Heart left ventricle (tissue), 16 donors: ENCODE measurements around the gene IRF8. TPM values are rescaled to one million over a fixed set of nuclear protein-coding genes. Genes with fewer than 3 reads are reported as not detected.

Experiments used
- ATAC-seq, 4 donors: fragments of 200-7000 bp; cut with Tn5 transposase; one replicate each; pipeline ENCODE4 v1.9.1; 2020 to 2022; ENCODE audit warnings: moderate library complexity in 4 of 4, mild to moderate bottlenecking in 3 of 4, moderate number of reproducible peaks in 1 of 4
- DNase-seq, 5 donors: peaks; one replicate each; pipeline ENCODE4 v3.0.0-alpha.2; 2020
- H3K27ac ChIP-seq, 12 donors: fragments of 200-600 bp; sonication (generic) in 4 of 12; one replicate each; pipeline versions ENCODE4 v1.5.0 to v1.8.0; 2016 to 2022; ENCODE audit warnings: mild to moderate bottlenecking in 2 of 12
- H3K27me3 ChIP-seq, 9 donors: fragments of 200-600 bp; sonication (generic) in 2 of 9; one replicate each; pipeline versions ENCODE4 v1.5.1 to v1.8.0; 2016 to 2022; ENCODE audit warnings: mild to moderate bottlenecking in 3 of 9
- H3K36me3 ChIP-seq, 9 donors: fragments of 200-600 bp; sonication (generic) in 2 of 9; one replicate each; pipeline versions ENCODE4 v1.5.0 to v1.8.0; 2018 to 2022; ENCODE audit warnings: mild to moderate bottlenecking in 2 of 9
- H3K4me1 ChIP-seq, 12 donors: fragments of 200-600 bp; sonication (generic) in 4 of 12; one replicate each; pipeline versions ENCODE4 v1.5.0 to v1.8.0; 2016 to 2022; ENCODE audit warnings: mild to moderate bottlenecking in 3 of 12
- H3K4me3 ChIP-seq, 12 donors: fragments of 200-600 bp; sonication (generic) in 4 of 12; one replicate each; pipeline versions ENCODE4 v1.5.0 to v1.8.0; 2017 to 2022; ENCODE audit warnings: mild to moderate bottlenecking in 9 of 12, moderate library complexity in 4 of 12
- H3K9me3 ChIP-seq, 12 donors: fragments of 200-600 bp; sonication (generic) in 4 of 12; one replicate each; pipeline versions ENCODE4 v1.5.0 to v1.8.0; 2016 to 2022; ENCODE audit warnings: mild to moderate bottlenecking in 1 of 12
- CTCF ChIP-seq, 12 donors: fragments of 200-600 bp; sonication (generic) in 4 of 12; IDR thresholded peaks; one replicate each; pipeline versions ENCODE4 v1.5.0 to v1.8.0; 2018 to 2022; ENCODE audit warnings: antibody characterized with exemption in 12 of 12, mild to moderate bottlenecking in 5 of 12
- POLR2A ChIP-seq, 2 donors: fragments of 450-650 bp; IDR thresholded peaks; one replicate each; pipeline ENCODE4 v1.6.1; 2017; ENCODE audit warnings: antibody characterized with exemption in 2 of 2, mild to moderate bottlenecking in 2 of 2, moderate library complexity in 2 of 2
- WGBS, 4 donors: extraction: QIAGEN DNeasy Blood & Tissue Kit in 2 of 4; methylation state at CpG; one replicate each; pipeline versions ENCODE4 v1.1.5 to v1.1.7; 2013 to 2018; 5-methylcytosine and 5-hydroxymethylcytosine counted together
- intact Hi-C, 10 donors: fragments of 100-400 bp; cut with DNase I; formaldehyde crosslinking; loops; one replicate each; pipeline versions ENCODE4 v1.11.1 to v1.14.2; 2022
- polyA plus RNA-seq, 2 donors: library from polyadenylated mRNA; stranded (reverse); fragments of 200-250 nt; gene quantifications; one replicate each; pipeline ENCODE4 v1.2.3, GENCODE V29; 2013
- total RNA-seq, 9 donors: library from RNA; depleted of rRNA in 2 of 9; stranded (reverse); fragments of >200 nt in 2 of 9; fragmentation: NEBNext Ultra II Directional in 3 of 9; extraction: Animal tissue kit (Norgen Biotek cat#: 25700) in 3 of 9; gene quantifications; one replicate each; pipeline versions ENCODE4 v1.1.0 to v1.2.4, GENCODE V29; 2016 to 2023
- donor health status: ischemic (EF 13 %, LVEDD 7.1; RV severe dilation, severe dysfunction).
- donor health status: healthy with polysubstance abuse.
- donor health status: DM: no; HTN: yes; CAD: no.
- donor health status: DM: no; HTN: no; CAD: no.
- donor health status: ischemic (EF 25% LVEDD 6.9; RV normal size, moderate dysfunction).
- donor health status: ischemic (EF 25% LVEDD 5.7; RV mildly dilated, moderate dysfunction).
- donor health status: healthy.
- donor health status: DM: yes; HTN: yes; CAD: no.
- donor health status: ischemic (EF 35%, LVEDD 5.7; RV mildly dilated, moderate dysfunction).
- donor health status: nonischemic (EF 11% LVEDD 7.7; RV severe dilation, severe dysfunction).
- donor health status: DM: yes; HTN: yes; CAD: no.
- donor health status: PGD.
- donor health status: ischemic (EF 29% LVEDD 5.4; RV normal size, mild dysfunction).
- donor health status: nonischemic (EF 23%, LVEDD 6.1; RV moderate dilation, normal function).

The IRF8 gene
- total and polyA plus RNA-seq, 11 donors = 1.0 to 31.8 (median 3.1) TPM

DNA sequence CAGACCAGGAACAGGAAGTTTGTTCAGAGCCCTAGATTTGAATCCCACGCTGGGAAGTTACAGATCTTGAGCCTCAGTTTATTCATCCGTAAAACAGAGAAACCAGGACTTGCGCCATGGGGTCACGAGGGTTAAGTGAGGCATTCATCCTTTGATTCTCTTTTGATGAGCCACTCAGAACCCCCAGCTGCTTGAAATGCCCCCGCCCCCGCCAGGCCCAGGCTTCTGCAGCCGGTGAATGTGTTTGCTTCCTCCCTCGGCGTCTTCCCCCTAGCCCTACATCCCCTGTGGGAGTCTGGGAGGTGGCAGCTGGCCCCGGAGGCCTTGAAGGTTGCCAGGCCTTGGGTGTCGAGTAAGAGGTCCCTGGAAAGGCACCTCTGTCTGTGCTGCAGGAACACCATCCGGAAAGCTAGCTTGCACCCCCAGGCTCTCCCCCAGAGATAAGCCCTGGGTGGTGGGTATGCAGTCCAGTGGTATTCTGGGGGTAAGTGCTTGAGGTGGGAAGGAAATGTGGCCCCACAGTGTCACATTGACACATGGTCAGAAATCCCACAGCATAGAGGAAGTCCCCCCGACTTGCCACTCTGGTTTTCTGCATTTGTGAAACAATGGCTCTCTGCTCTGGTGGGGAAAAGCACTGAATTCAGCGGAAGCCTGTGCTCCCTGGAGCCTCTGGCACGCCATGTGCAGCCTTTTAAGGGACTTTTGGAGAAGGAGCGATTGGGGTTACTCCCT is 14.9 kb downstream of the IRF8 start:
- Histone ChIP-seq H3K36me3 (peaks cover 0 to 91% (median 0%) of the 10 kb centered on the region in 9 donors), H3K9me3 (no peaks in the 10 kb centered on the region), H3K4me1 (peaks cover 0 to 76% (median 5%) of the 10 kb centered on the region in 12 donors), H3K27ac (peak overlapping the region in 1 of 12 donors; percentile 74), H3K4me3 (no peak overlapping the region), H3K27me3 (no peaks in the 10 kb centered on the region)
- TF ChIP-seq CTCF (IDR thresholded peaks at IDR 0.05) = no peak
- no peak for TF ChIP-seq POLR2A (IDR thresholded peaks at IDR 0.05)
- DNase-seq = peak in 1 of 5 donors; percentile 44
- intact Hi-C loops = no loop called here
- no peak for ATAC-seq
- 83 to 88% (median 87%) methylated on average over 14 to 16 of the region's 16 CpGs for WGBS, 4 donors

DNA sequence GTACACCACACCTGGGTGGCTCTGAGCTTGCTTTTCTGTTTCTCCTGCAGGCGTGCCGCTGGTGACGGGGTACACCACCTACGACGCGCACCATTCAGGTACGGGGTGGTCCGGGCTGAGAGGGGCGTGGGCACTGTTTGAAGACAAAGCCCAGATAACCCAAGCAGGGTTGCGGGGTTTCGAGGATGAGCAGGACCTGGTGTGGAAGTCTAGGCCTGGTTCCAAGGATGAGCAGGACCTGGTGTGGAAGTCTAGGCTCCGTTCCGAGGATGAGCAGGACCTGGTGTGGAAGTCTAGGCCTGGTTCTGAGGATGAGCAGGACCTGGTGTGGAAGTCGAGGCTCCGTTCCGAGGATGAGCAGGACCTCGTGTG is 15.4 kb downstream of the IRF8 start:
- H3K4me3 ChIP-seq = no peak overlapping the region
- peaks cover 0 to 91% (median 0%) of the 10 kb centered on the region in 9 donors for H3K36me3 ChIP-seq
- peak overlapping the region in 1 of 12 donors; percentile 74 for H3K27ac ChIP-seq
- WGBS, 4 donors = 93 to 98% (median 97%) methylated on average over 17 of the region's 17 CpGs
- ATAC-seq (no peak), DNase-seq (peak in 2 of 5 donors; percentile 12 to 55)
- H3K9me3 ChIP-seq = no peaks in the 10 kb centered on the region
- no peaks in the 10 kb centered on the region for H3K27me3 ChIP-seq
- H3K4me1 ChIP-seq = peaks cover 0 to 71% (median 5%) of the 10 kb centered on the region in 12 donors
- intact Hi-C loops = no loop called here
- TF ChIP-seq POLR2A (IDR thresholded peaks at IDR 0.05) (no peak), CTCF (IDR thresholded peaks at IDR 0.05) (no peak)

DNA sequence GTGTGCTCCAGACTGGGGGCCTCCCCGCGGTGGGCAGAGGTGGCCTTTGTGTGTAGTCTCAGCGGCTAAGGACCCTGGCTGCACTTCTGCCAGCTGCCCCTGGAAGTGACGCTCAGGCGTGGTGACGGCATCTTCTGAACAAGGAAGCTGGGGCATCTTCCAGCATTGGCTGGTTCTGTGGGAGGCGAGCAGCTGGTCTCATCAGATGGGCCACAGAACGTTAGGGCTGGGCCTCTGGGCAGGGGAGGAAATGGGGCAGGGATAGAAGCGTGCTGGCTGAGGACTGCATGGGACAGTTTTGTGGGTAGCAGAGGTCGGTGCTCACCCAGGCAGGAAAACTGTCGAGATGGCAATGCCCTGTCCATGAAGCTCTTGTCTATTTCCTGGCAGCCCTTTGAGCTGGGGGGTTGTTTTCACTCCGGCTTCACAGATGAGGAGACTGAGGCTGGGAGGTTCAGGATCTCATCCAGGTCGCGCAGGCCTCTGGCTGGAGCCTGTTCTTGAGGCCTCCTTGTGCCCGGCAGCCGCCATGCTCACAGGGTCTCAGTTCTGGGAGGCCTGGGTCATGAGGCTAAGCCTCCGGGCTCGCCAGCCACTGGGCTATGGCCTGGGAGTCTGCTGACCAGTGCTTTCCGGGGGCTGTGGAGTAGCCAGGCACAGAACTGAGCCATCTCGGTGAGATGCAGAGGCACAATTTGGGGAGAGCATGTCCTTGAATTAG is 16.3 kb downstream of the IRF8 start:
- peaks cover 0 to 88% (median 0%) of the 10 kb centered on the region in 9 donors for H3K36me3 ChIP-seq
- no peaks in the 10 kb centered on the region for H3K9me3 ChIP-seq
- 90 to 94% (median 93%) methylated on average over 14 to 20 of the region's 20 CpGs for WGBS, 4 donors
- no peak for ATAC-seq
- H3K27me3 ChIP-seq = no peaks in the 10 kb centered on the region
- TF ChIP-seq CTCF (IDR thresholded peaks at IDR 0.05) (no peak), POLR2A (IDR thresholded peaks at IDR 0.05) (no peak)
- H3K4me3 ChIP-seq = no peak overlapping the region
- H3K4me1 ChIP-seq = peaks cover 0 to 62% (median 5%) of the 10 kb centered on the region in 12 donors
- intact Hi-C loops = no loop called here
- DNase-seq = peak in 2 of 5 donors; percentile 14 to 55
- H3K27ac ChIP-seq = no peak overlapping the region
